ENCODE data around the gene PHF2.

- TF ChIP-seq TAF1 (IDR thresholded peaks at IDR 0.05; ENCODE audit: borderline replicate concordance, low read depth, low read length): no peak
- no peak for TF ChIP-seq POLR2AphosphoS5 (IDR thresholded peaks at IDR 0.05; ENCODE audit: low read depth, low read length)
- no peak for TF ChIP-seq POLR2A (IDR thresholded peaks at IDR 0.05; ENCODE audit: low read depth, low read length)
Observed at GRCh38 chr9:93708987-93709302, 132.6 kb downstream of the PHF2 start.

Measured in GM12892 (cell line).